ENCODE measurements around the gene LZTS3. TPM values are rescaled to one million over a fixed set of nuclear protein-coding genes. Genes with fewer than 3 reads are reported as not detected.

The LZTS3 gene
- polyA plus RNA-seq, 2 of the 4 experiments (the other 2 are of a cell fraction) = 3.8 TPM

DNA sequence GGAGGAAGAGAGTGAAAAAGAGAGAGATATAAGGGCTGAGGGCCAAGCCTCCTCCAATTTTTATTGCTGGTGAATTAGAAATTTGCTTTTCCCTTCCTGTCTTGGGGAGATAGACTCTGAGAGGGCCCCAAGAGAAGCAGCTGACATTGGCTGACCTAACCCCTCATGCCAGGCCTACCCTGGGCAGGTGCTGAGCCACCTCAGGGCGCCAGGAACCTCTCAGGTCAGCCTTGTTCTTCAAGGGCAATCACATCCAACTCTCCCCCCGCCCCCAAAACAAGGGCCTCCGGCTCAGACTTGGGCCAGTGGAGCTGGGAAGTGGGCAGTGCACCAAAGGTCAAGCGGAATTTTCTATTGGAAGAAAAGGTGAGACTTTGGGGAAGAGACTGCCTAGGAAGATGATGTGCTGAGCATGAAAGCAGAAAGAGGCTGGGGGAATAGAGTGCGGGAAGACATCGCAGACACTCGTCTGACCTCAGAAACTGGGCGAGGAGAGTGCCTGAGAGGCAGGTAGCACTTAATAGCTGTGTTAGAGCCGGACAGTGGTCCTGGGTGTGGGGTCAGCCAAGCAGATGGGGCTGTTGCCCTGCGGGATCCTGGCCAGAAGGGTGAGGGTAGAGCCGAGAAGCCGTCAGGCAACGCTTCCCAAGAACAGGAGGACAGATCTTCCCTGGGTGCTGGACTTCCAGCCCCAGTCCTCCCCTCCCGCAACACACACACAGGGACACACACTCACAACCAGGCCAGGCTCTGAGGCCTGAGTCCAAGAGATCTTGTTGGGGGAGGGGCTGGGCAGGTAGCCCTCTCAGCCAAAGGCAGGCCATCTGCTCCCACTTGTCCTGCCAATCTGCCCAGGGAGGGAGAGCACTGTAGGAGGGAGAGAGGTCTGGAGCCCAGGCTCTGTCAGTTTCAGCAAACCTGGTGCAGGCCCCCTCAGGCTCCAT, 10.0 kb downstream of the LZTS3 start (continued):
- no peak for TF ChIP-seq POLR2AphosphoS2 (conservative IDR thresholded peaks at IDR 0.05; ENCODE audit: low read length)
- no peak for TF ChIP-seq TP53 (CRISPR knock-in tag; IDR thresholded peaks at IDR 0.05)
- no peak for TF ChIP-seq RFX5 (IDR thresholded peaks at IDR 0.05)

DNA sequence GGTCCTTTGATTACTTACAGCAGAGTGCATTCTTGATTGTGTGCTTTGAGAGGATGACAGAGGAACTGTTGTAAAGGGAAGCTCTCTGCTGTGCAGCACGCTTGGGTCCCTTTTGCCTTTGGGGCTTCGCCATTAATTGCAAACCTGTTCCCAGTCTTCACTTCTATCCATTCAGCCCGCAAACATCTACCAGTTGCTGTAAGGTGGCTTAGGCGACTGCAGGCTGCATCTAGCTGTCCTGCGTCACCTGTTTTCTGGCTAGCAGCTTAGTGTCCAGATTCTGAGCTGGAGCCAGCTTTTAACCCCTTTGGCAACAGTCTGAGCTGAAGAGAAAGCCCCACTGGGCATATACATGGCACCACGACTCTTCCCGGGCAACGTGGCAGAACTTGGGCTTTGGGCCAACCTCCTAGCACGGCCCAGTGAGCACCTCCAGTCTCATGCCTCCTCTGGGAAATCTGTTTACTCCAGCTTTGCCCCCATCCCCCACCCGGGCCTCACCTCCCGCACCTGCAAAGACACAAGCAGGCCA, 11.2 kb downstream of the LZTS3 start:
- H3K4me1 ChIP-seq = peaks cover 16% of the 10 kb centered on the region; the same call in 2 of the 3 replicates
- H3K4me3 ChIP-seq = no peak overlapping the region
- DNase-seq (ENCODE audit: low read depth in 1 of 2, low spot score in 1 of 2) (no peak), ATAC-seq (no peak), FAIRE-seq (no peak)
- CTCF ChIA-PET = interaction anchor here (0.6 to 3.3 kb wide), 5 partner anchors 10 to 108 kb away, joined by 3 to 17 read pairs (median 3); no protein-coding TSS in a partner anchor
- H3K9me3 ChIP-seq = no peaks in the 10 kb centered on the region
- WGBS (ENCODE audit: missing lambda C conversion rate) = 57% methylated on average over 11 of the region's 11 CpGs
- no peak overlapping the region for H3K4me2 ChIP-seq
- POLR2A ChIA-PET = no interaction called here
- no peak overlapping the region for H3K27ac ChIP-seq
- no peak for TF ChIP-seq GATA3 (IDR thresholded peaks at IDR 0.05; ENCODE audit: borderline replicate concordance)
- TF ChIP-seq SMC3 (IDR thresholded peaks at IDR 0.05) = no peak
- TF ChIP-seq, protein P1, sequence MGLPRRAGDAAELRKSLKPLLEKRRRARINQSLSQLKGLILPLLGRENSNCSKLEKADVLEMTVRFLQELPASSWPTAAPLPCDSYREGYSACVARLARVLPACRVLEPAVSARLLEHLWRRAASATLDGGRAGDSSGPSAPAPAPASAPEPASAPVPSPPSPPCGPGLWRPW (IDR thresholded peaks at IDR 0.05) = no peak
- TF ChIP-seq SREBF2 (IDR thresholded peaks at IDR 0.05) = no peak
- TF ChIP-seq PHF8 (IDR thresholded peaks at IDR 0.05; ENCODE audit: borderline replicate concordance, low read depth) = no peak
- TF ChIP-seq, protein P2, sequence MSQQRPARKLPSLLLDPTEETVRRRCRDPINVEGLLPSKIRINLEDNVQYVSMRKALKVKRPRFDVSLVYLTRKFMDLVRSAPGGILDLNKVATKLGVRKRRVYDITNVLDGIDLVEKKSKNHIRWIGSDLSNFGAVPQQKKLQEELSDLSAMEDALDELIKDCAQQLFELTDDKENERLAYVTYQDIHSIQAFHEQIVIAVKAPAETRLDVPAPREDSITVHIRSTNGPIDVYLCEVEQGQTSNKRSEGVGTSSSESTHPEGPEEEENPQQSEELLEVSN (IDR thresholded peaks at IDR 0.05; ENCODE audit: borderline replicate concordance, low read depth) = no peak
- TF ChIP-seq BHLHE40 (IDR thresholded peaks at IDR 0.05; ENCODE audit: low read depth, low read length) = no peak
- TF ChIP-seq, protein P3, sequence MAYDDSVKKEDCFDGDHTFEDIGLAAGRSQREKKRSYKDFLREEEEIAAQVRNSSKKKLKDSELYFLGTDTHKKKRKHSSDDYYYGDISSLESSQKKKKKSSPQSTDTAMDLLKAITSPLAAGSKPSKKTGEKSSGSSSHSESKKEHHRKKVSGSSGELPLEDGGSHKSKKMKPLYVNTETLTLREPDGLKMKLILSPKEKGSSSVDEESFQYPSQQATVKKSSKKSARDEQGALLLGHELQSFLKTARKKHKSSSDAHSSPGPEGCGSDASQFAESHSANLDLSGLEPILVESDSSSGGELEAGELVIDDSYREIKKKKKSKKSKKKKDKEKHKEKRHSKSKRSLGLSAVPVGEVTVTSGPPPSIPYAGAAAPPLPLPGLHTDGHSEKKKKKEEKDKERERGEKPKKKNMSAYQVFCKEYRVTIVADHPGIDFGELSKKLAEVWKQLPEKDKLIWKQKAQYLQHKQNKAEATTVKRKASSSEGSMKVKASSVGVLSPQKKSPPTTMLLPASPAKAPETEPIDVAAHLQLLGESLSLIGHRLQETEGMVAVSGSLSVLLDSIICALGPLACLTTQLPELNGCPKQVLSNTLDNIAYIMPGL (CRISPR knock-in tag; IDR thresholded peaks at IDR 0.05; ENCODE audit: borderline replicate concordance) = no peak
- TF ChIP-seq MAZ (IDR thresholded peaks at IDR 0.05; ENCODE audit: borderline replicate concordance, low read depth, low read length) = no peak

DNA sequence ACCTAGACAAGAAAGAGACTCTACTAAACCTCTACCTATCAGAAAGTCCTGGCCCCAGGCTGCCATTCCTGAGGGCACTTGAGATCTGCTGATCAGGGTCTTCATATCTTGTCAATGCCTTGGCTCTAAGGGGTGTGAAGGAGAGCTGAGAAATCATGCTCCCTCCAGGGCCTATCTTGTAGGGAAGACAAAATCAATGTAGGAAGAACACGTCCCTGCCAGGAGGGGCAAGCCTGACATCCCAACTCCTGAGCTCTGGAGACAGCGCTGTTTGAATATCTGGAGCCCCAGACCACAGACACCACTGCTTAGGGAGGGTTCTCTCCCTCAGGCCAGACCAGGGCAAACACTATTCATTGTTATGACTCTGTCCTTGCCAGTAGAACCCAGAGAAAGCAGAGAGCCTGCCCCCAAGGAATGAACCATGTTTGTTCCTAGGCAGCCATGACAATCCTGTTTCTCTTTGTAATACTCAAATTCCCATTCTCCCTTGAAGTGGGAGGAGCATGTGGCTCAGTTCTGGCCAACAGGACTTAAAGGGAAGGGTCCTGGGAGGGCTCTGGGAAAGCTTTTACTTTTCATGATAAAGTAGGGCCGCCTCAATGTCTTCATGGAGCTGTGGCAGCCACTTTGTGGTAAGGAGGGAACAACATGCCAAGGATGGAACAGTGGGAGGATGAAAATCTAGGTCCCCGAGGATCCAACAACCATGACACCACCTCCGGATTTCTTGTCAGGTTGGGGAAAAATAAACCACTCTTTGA, 11.9 kb downstream of the LZTS3 start:
- DNase-seq (ENCODE audit: low read depth in 1 of 2, low spot score in 1 of 2) = no peak
- Histone ChIP-seq H3K9me3 (no peaks in the 10 kb centered on the region), H3K4me3 (no peak overlapping the region), H3K27ac (no peak overlapping the region), H3K4me2 (no peak overlapping the region), H3K4me1 (peaks cover 19% of the 10 kb centered on the region; the same call in 2 of the 3 replicates)
- POLR2A ChIA-PET = no interaction called here
- ATAC-seq = no peak
- FAIRE-seq = no peak
- CTCF ChIA-PET = interaction anchor here (0.5 to 3.3 kb wide), 8 partner anchors 10 to 239 kb away, joined by 3 to 17 read pairs (median 4); no protein-coding TSS in a partner anchor
- 66% methylated on average over 5 of the region's 5 CpGs for WGBS (ENCODE audit: missing lambda C conversion rate)
- no peak for TF ChIP-seq CBX2 (IDR thresholded peaks at IDR 0.05; ENCODE audit: borderline replicate concordance, low read depth)
- TF ChIP-seq, protein P3 (CRISPR knock-in tag; IDR thresholded peaks at IDR 0.05; ENCODE audit: borderline replicate concordance) = no peak
- TF ChIP-seq RFX5 (IDR thresholded peaks at IDR 0.05) = no peak
- no peak for TF ChIP-seq FOSB (CRISPR knock-in tag; IDR thresholded peaks at IDR 0.05)
- TF ChIP-seq, protein P4, sequence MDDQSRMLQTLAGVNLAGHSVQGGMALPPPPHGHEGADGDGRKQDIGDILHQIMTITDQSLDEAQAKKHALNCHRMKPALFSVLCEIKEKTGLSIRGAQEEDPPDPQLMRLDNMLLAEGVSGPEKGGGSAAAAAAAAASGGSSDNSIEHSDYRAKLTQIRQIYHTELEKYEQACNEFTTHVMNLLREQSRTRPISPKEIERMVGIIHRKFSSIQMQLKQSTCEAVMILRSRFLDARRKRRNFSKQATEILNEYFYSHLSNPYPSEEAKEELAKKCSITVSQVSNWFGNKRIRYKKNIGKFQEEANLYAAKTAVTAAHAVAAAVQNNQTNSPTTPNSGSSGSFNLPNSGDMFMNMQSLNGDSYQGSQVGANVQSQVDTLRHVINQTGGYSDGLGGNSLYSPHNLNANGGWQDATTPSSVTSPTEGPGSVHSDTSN (IDR thresholded peaks at IDR 0.05) = no peak
- no peak for TF ChIP-seq FOSL2 (IDR thresholded peaks at IDR 0.05)
- TF ChIP-seq FOSL2 (CRISPR knock-in tag; IDR thresholded peaks at IDR 0.05) = no peak
- no peak for TF ChIP-seq POLR2AphosphoS2 (conservative IDR thresholded peaks at IDR 0.05; ENCODE audit: low read length)
- no peak for TF ChIP-seq FOXS1 (CRISPR knock-in tag; IDR thresholded peaks at IDR 0.05)
- TF ChIP-seq, protein P5, sequence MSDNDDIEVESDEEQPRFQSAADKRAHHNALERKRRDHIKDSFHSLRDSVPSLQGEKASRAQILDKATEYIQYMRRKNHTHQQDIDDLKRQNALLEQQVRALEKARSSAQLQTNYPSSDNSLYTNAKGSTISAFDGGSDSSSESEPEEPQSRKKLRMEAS (IDR thresholded peaks at IDR 0.05) = no peak
- TF ChIP-seq HDAC2 (IDR thresholded peaks at IDR 0.05) = no peak
- TF ChIP-seq GATA3 (IDR thresholded peaks at IDR 0.05; ENCODE audit: borderline replicate concordance) = no peak
- TF ChIP-seq, protein P2 (IDR thresholded peaks at IDR 0.05; ENCODE audit: borderline replicate concordance, low read depth) = no peak
- no peak for TF ChIP-seq NR3C1 (IDR thresholded peaks at IDR 0.05)
- TF ChIP-seq PHF8 (IDR thresholded peaks at IDR 0.05; ENCODE audit: borderline replicate concordance, low read depth) = no peak
- no peak for TF ChIP-seq ZFP36 (IDR thresholded peaks at IDR 0.05; ENCODE audit: borderline replicate concordance, partially characterized antibody)
- no peak for TF ChIP-seq HOXB5 (CRISPR knock-in tag; IDR thresholded peaks at IDR 0.05)
- TF ChIP-seq BHLHE40 (IDR thresholded peaks at IDR 0.05; ENCODE audit: low read depth, low read length) = no peak

Data from A549 (cell line).